Uterine smooth muscle cell (primary cell): ENCODE measurements around the gene PMP22. TPM values are rescaled to one million over a fixed set of nuclear protein-coding genes. Genes with fewer than 3 reads are reported as not detected.

Experiments used
- total RNA-seq: library from RNA; depleted of rRNA; stranded (reverse); fragments of >200 nt; gene quantifications from 2 replicates; pipeline ENCODE4 v1.2.3, GENCODE V29; 2014

PMP22 gene
- 43.5 and 54.1 TPM in 2 replicates for total RNA-seq

DNA sequence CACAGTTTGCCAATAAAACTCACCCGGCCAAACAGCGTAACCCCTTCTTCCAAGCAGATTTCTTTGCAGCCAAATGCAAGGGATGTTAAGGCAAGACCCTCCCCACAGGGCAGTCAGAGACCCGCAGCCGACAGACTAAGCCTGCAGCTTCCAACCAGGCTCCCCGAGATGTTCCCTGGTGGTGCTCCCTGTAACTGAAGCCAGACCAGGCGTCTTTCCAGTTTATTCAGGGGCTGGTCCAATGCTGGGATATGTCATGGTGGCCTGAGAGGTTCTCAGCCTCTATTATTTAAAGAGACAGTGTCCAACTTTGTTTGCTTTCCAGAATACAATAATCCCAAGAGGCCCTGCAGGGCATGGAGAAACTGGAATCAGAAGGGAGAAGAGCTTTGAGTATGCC lies at the start of gene PMP22:
Gene PMP22, minus strand, starts transcription at position 196 of the 400 bp plus-strand sequence. CDS start 4,599 bp downstream, outside the sequence.

Other genes with a start within 250 kb of the PMP22 start
- gene TEKT3, start 76.3 kb upstream of the PMP22 start, total RNA-seq: 0.11 and 1.00 TPM in 2 replicates
- gene CDRT4, start 202.3 kb upstream of the PMP22 start, total RNA-seq: 2.1 and 4.1 TPM in 2 replicates